Body of pancreas (tissue), 4 donors: ENCODE results near the gene EFNA2. TPM values are rescaled to one million over a fixed set of nuclear protein-coding genes. Genes with fewer than 3 reads are reported as not detected.

Experiments
- ATAC-seq: fragments of 150-250 bp; one replicate; pipeline ENCODE4 v1.9.1; 2016
- DNase-seq, 4 donors: peaks; one replicate each; pipeline ENCODE4 v3.0.0-alpha.2; 2019
- H3K27ac ChIP-seq, 4 donors: fragments of 200-600 bp; sonication (generic); 1 replicate in 3 of 4; 2 replicates in 1 of 4; pipeline versions ENCODE4 v1.5.1 to v1.6.1; 2016 to 2019; ENCODE audit warnings: mild to moderate bottlenecking in 1 of 4, mixed read lengths in 1 of 4, moderate library complexity in 1 of 4
- H3K27me3 ChIP-seq, 2 donors: fragments of 200-600 bp; sonication (generic); one replicate each; pipeline ENCODE4 v1.6.0; 2016; ENCODE audit warnings: mild to moderate bottlenecking in 1 of 2
- H3K36me3 ChIP-seq, 2 donors: fragments of 200-600 bp; sonication (generic); replicated peaks in 1 of 2; 2 replicates each; pipeline ENCODE4 v1.5.1; 2016; ENCODE audit warnings: low read depth in 2 of 2; ENCODE audit not compliant: insufficient read depth in 1 of 2
- H3K4me1 ChIP-seq: fragments of 200-600 bp; sonication (generic); one replicate; pipeline ENCODE4 v1.6.0; 2016
- H3K4me3 ChIP-seq, 2 donors: fragments of 200-600 bp; sonication (generic); 1 replicate in 1 of 2; 2 replicates in 1 of 2; pipeline ENCODE4 v1.5.1; 2016 to 2019
- H3K9me3 ChIP-seq, 3 donors: fragments of 200-600 bp; sonication (generic); 1 replicate in 2 of 3; 2 replicates in 1 of 3; pipeline ENCODE4 v1.5.1; 2016
- POLR2A ChIP-seq, 3 donors: fragments of 450-650 bp; IDR thresholded peaks; one replicate each; pipeline ENCODE4 v1.6.1; 2016; ENCODE audit warnings: antibody characterized with exemption in 3 of 3, mild to moderate bottlenecking in 2 of 3
- WGBS, 2 donors: methylation state at CpG; one replicate each; pipeline ENCODE4 v1.1.5; 2017; 5-methylcytosine and 5-hydroxymethylcytosine counted together
- intact Hi-C: fragments of 100-400 bp; cut with DNase I; formaldehyde crosslinking; loops from one replicate; pipeline ENCODE4 v1.15.1; 2023
- total RNA-seq, 2 donors: library from RNA; depleted of rRNA; stranded (reverse); fragments of >200 nt; gene quantifications; one replicate each; pipeline ENCODE4 v1.1.0, GENCODE V29; 2016
- TF ChIP-seq, protein P1 (sequence below), 7 experiments: fragments of 450-650 bp in 4 of 7; fragments of 200-600 bp in 3 of 7; sonication (generic) in 3 of 7; IDR thresholded peaks; one replicate each; pipeline ENCODE4 v1.5.1; 2016 to 2019; ENCODE audit warnings: antibody characterized with exemption in 7 of 7

The EFNA2 gene
- not detected for total RNA-seq

GRCh38 chr19:1285737-1286360 lies at the start of gene EFNA2:
EFNA2 (plus strand) TSS chr19:1285873; CDS start chr19:1286169, 296 bp downstream.
- intact Hi-C loops: loop anchor here (10.0 kb wide), 1 partner anchor 229 kb away; the partner anchor contains the start of gene ADAMTSL5
- Histone ChIP-seq H3K27ac (no peak within 1 kb of the TSS), H3K36me3 (no peaks in the 10 kb centered on the region), H3K27me3 (peaks cover 0 to 30% of the 10 kb centered on the region in 2 donors), H3K4me3 (no peak within 1 kb of the TSS), H3K9me3 (no peaks in the 10 kb centered on the region), H3K4me1 (peaks cover 25% of the 10 kb centered on the region)
- DNase-seq: no peak
- WGBS, 2 donors: 0% methylated on average over 49 of the region's 113 CpGs; no CpG with 5 or more reads in 1 of the 2 donors
- TF ChIP-seq, protein P1, sequence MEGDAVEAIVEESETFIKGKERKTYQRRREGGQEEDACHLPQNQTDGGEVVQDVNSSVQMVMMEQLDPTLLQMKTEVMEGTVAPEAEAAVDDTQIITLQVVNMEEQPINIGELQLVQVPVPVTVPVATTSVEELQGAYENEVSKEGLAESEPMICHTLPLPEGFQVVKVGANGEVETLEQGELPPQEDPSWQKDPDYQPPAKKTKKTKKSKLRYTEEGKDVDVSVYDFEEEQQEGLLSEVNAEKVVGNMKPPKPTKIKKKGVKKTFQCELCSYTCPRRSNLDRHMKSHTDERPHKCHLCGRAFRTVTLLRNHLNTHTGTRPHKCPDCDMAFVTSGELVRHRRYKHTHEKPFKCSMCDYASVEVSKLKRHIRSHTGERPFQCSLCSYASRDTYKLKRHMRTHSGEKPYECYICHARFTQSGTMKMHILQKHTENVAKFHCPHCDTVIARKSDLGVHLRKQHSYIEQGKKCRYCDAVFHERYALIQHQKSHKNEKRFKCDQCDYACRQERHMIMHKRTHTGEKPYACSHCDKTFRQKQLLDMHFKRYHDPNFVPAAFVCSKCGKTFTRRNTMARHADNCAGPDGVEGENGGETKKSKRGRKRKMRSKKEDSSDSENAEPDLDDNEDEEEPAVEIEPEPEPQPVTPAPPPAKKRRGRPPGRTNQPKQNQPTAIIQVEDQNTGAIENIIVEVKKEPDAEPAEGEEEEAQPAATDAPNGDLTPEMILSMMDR (IDR thresholded peaks at IDR 0.05): no peak
- TF ChIP-seq POLR2A (IDR thresholded peaks at IDR 0.05): no peak
- no peak for ATAC-seq

DNA sequence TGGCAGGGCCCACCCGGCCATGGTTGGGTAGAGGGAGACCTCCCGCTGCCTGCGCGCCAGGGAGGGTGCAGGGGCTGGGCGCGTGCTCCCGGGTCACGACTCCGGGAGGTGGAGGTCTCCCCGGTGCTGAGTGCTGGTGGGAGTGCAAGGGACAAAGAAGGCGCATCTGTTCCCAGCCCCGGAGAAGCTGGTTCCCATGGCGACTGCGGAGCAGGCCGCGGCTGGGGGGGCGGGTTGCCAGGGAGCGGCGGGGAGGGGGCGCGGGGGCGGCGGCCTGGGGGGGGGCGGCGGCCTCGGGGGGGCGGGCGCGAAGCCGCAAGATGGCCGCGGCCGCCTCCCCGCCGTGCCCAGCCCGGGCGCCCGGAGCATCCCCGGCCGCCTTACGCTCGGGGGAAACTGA lies 49.1 kb upstream of the EFNA2 start:
- H3K27me3 ChIP-seq: no peaks in the 10 kb centered on the region
- no peak overlapping the region for H3K27ac ChIP-seq
- H3K4me3 ChIP-seq: no peak overlapping the region
- ATAC-seq: no peak
- WGBS, 2 donors: 18% methylated on average over 40 of the region's 42 CpGs; no CpG with 5 or more reads in 1 of the 2 donors
- DNase-seq: no peak
- no peaks in the 10 kb centered on the region for H3K9me3 ChIP-seq
- H3K36me3 ChIP-seq: no peaks in the 10 kb centered on the region
- peaks cover 58% of the 10 kb centered on the region for H3K4me1 ChIP-seq
- intact Hi-C loops: no loop called here
- TF ChIP-seq POLR2A (IDR thresholded peaks at IDR 0.05): no peak
- TF ChIP-seq, protein P1 (IDR thresholded peaks at IDR 0.05): no peak

DNA sequence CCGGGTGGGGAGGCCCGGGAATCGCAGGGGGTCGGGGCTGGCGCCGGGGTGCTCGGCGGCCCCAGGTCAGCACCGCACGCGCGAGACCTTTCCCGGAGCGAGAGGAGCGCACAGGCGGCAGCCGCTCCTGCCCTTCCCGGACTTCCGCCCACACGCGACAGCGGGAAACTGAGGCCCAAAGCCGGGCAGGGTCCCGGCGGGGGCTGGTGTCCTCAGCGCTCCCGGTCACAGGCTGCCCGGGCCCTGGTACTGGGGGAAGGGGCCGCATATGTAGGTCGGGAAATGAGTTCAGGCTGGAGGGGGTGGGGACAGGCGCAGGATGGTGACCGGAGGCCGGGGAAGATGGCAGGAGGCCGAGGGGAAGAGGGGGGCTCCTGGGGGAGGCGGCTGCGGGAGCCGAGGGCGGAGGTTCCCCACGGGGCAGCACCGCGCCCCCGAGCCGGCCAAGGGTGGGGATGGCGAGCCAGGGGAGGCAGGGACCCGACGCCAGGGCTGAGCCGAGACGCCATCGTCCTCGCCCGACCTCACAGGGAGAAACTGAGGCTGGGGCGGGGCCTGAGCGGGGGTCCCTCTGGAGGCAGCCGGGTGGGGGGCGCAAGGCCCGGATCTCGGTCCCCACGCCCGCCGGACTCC lies 48.5 kb upstream of the EFNA2 start:
- no peaks in the 10 kb centered on the region for H3K36me3 ChIP-seq
- intact Hi-C loops: no loop called here
- no peak overlapping the region for H3K27ac ChIP-seq
- no peak overlapping the region for H3K4me3 ChIP-seq
- DNase-seq: peak in 1 of 4 donors; percentile 38
- no peaks in the 10 kb centered on the region for H3K9me3 ChIP-seq
- no peak for ATAC-seq
- 0 to 1% methylated on average over 11 to 55 of the region's 60 CpGs for WGBS, 2 donors
- peaks cover 57% of the 10 kb centered on the region for H3K4me1 ChIP-seq
- TF ChIP-seq POLR2A (IDR thresholded peaks at IDR 0.05): no peak
- TF ChIP-seq, protein P1 (IDR thresholded peaks at IDR 0.05): no peak
- H3K27me3 ChIP-seq: no peaks in the 10 kb centered on the region

DNA sequence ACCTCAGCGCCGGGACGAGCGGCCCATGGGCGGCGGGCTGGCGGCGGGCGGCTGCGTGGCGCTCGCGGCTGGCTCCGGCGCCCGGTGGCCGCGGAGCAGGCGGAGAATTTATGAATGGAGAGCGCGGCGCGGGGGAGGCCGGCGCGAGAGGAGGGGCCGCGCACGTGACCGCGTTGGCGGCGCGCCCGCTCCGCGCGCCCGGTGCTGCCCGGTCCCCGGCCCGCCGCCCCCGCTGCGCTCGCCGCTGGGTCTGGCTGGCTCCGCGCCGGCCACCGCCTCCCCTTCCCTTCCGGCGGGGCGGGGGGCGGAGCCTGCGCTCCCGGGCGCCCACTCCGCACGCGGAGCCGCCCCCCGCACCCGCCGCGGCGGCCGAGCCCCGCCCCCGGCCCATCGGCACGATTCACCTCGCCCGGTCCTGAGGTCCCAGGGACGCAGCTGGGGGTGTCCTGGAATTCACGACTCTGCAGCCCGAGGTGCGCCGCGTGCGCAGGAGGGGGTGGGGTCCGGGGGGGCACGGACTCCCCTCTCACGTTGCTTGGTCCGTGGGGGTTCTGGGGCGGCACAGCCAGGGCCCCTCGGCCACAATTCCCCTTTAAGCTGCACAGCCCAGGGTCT lies 47.8 kb upstream of the EFNA2 start, which contains the start of gene CBARP:
Gene CBARP (minus strand): TSS at position 252 of the 615 bp plus-strand sequence. CDS start 1,905 bp downstream, outside the sequence.
- no peak for TF ChIP-seq POLR2A (IDR thresholded peaks at IDR 0.05)
- TF ChIP-seq, protein P1 (IDR thresholded peaks at IDR 0.05): no peak
- no peaks in the 10 kb centered on the region for H3K36me3 ChIP-seq
- no peaks in the 10 kb centered on the region for H3K9me3 ChIP-seq
- intact Hi-C loops: no loop called here
- H3K27me3 ChIP-seq: no peaks in the 10 kb centered on the region
- H3K27ac ChIP-seq: peak within 1 kb of the TSS in 1 of 4 donors; percentile 81
- 0% methylated on average over 31 of the region's 87 CpGs; no CpG with 5 or more reads in 1 of the 2 donors for WGBS, 2 donors
- DNase-seq: peak in 2 of 4 donors; percentile 40 to 65
- peaks cover 57% of the 10 kb centered on the region for H3K4me1 ChIP-seq
- ATAC-seq: peak; percentile 2
- H3K4me3 ChIP-seq: no peak within 1 kb of the TSS
